Breast epithelium (tissue), 3 donors: ENCODE results near the gene SLC25A21.
"Not testable (repeated sequence)": the region's sequence is repeated elsewhere in the genome, so short reads cannot be mapped to it uniquely, and the experiment has no call there.

Experiments used
- POLR2A ChIP-seq: fragments of 450-650 bp; IDR thresholded peaks from one replicate; pipeline ENCODE4 v1.6.1; 2016; ENCODE audit warnings: antibody characterized with exemption, mild to moderate bottlenecking, moderate library complexity
- POLR2AphosphoS5 ChIP-seq, 3 donors: sonication (generic); formaldehyde crosslinking; IDR thresholded peaks; one replicate each; pipeline ENCODE4 v1.6.1; 2017; ENCODE audit warnings: antibody characterized with exemption in 3 of 3

- not testable (repeated sequence) for TF ChIP-seq POLR2A; POLR2AphosphoS5 (IDR thresholded peaks at IDR 0.05)
Measured at GRCh38 chr14:36862237-36862636, 310.2 kb downstream of the SLC25A21 start.
